D341Med (cell line): ENCODE data around the gene IDH3G.

Experiments used
- DNase-seq: peaks from one replicate; pipeline ENCODE4 v3.0.0; 2012; ENCODE audit warnings: low spot score

The IDH3G gene

GRCh38 chrX:153816831-153817690, 22.9 kb upstream of the IDH3G start:
- DNase-seq = no peak

DNA sequence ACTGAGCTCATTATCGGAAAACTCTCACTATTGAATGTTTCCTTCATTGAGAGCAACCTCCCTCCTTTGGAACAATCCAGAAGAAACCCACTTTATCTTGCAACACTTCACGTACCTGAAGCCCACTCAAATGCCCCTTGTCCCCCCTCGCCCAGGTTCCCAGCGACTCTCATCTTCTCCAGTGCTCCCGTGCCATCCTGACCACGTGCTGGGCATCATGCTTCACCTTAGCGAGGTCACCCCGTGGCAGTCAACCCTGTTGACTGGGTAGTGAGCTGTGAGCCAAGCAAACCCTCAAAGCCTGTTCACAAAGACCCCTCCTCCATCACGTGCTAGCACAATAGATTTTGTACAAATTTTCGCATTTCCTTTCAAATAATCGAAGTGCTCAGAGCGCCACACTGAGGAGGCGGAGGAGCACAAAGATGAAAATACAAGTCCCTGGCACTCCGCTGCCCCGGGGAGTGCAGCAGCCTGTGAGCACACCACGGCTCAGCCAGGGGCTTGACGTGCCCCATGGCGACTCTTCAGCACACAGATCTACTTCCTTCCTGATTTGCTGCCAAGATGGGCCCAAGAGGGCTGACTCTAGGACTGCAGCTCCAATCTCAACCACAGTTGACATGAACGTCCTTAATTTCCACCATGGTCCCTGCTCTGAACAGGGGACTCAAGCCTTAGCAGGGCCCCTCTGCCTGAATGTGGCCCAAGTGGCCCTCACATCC, 20.6 kb upstream of the IDH3G start:
- DNase-seq = no peak

DNA sequence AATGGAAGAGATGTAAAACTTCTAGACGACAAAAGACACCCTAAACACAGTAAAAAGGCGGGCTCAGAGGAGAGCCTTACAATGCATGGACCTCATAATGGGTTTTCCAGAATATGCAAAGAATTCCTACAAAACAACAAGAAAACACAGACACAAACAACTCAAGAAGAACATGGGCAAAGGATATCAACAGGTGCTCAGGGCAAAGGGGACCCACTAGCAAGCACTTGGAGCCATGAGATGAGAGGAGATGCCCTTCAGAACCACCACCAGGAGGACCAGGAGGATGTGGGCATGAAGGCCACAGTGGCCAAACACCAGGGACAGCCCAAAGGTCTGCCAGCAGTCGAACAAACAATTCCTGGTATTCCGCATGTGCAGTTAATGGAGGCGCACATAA, 19.0 kb upstream of the IDH3G start:
- DNase-seq = no peak

GRCh38 chrX:153812220-153812619, 18.0 kb upstream of the IDH3G start:
- no peak for DNase-seq

DNA sequence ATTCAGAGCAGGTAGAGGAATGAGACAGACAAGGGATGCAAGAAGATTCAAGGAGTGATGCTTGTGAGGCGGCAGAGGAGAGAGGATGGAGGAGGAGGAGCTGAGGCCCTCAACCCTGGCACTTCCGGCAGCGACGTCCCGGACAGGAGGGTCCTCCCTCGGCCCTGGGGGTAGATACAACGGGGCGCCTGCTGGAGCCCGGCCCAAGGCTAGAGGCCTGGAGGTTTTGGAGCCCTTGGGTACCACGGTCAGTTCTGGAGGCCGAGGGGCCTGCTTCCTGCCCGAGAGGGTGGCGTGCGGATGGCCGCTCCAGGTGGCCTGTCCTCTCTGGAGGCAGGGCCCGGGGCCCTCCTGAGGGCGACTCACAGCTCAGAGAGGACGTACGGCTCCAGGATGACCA, 13.8 kb upstream of the IDH3G start:
- DNase-seq = no peak

- DNase-seq = no peak
These were observed 12.9 kb upstream of the IDH3G start for GRCh38 chrX:153806999-153807575.

GRCh38 chrX:153805436-153805835, 11.3 kb upstream of the IDH3G start:
- DNase-seq = no peak

- no peak for DNase-seq
These were observed 10.4 kb upstream of the IDH3G start for GRCh38 chrX:153804621-153805020.

DNA sequence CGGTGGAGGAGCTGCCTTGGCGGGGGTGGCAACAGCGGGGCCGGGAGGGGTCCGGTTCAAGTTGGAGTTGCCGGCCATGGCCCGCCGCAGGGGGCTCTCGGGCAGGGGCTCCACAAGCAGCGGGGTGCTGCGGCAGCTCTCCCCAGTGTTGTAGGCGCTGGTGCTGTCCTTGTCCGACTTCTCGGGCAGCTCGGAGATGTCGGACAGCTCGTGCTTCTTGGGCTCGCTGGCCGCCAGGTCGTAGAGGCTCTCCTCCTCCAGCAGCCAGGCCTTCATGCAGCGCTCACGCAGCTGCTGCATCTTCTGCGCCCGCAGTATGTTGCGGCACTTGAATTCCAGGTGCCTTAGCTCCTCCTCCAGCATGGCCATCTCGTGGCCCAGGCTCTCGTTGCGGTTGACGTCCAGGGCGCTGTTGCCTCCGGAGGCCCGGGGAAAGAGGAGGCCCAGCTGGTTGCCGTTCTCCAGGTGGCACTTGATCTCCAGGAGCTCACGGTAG, 10.0 kb upstream of the IDH3G start:
- DNase-seq = no peak

- no peak for DNase-seq
These were observed 9.3 kb upstream of the IDH3G start for GRCh38 chrX:153803211-153804099.

DNA sequence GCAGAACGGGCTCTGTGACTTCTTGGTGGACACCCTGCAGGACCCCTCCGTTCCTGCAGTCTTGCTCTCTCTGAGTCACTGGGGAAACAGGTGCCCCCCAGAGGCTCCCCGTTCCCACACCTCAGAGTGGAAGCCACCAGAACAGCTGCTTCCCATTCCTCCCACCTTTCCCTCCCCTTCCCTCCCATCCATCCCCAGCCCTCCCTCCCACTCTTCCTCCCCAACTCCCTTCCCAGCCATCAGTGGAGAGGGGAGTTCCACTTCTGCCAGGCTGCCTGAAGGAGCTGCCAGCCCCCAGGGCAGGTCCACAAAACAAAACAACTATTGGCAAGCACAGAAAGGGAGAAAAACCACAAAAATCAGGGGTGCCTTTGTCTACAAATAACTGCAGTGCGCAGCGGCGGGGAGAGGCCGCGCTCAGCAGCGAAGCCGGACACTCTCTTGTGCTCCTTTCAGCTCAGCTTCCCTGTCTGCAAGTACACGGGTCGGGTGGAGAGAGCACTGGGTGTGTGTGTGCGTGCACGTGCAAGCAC, 8.4 kb upstream of the IDH3G start:
- no peak for DNase-seq

DNA sequence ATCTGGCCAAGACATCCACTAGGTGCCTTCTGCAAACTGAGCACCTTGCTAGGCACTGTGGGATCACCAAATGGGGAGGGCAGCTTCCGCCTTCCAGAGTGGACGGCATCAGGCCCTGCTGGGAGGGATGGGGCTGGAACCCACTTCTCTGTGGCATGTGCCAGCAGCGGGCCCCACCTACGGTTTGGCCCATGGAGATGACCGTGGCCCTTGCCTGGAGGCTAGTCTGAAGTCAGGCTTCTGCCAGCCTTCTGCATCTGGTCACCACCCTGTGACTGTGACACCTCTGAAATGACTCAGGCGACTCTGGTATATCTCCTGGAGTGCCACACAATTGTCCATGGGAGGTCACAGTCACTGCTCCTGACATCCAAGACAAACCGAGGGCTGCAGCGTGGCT, 7.5 kb upstream of the IDH3G start:
- DNase-seq = no peak

DNA sequence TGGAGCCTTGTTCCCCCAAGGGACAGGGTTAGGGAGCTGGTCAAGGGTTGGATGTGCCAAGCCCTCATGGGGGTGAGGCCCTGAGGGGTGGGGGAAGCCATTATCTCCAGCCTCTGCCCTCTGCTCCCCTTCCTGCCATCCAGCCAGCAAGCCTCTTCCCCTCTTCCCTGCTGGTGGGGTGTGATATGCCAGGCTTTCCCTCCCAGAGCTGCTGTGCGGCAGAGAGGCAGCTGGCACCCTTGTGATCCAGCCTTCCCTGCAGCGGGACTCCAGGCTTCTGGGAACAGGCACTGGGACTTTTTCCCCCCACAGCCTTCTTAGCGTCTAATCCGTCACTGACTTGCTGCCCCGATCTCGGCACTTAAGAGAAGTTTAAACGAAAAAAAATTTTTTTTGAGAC, 6.6 kb upstream of the IDH3G start:
- no peak for DNase-seq

- DNase-seq = no peak
These were observed 6.1 kb upstream of the IDH3G start for GRCh38 chrX:153800177-153800722.

DNA sequence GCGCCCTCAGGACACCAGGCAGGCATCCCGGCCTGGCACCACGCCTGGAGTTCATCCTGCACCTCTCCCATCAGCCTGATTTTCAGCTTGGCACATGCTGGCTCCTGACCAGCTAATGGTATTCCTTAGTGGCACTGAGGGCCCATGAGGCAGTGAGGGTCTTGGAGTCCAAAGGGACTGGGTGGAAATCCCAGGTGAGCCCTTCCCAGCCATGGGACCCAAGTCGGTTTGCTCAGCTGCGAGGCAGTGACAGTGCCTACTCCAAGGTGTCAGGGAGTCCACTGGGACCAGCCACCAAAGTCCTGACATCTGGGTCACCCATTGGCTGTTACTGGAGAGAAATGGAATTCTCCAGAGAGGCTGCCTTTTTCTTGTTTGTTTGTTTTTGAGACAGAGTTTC, 5.2 kb upstream of the IDH3G start:
- no peak for DNase-seq

GRCh38 chrX:153797415-153798015, 3.3 kb upstream of the IDH3G start:
- no peak for DNase-seq

DNA sequence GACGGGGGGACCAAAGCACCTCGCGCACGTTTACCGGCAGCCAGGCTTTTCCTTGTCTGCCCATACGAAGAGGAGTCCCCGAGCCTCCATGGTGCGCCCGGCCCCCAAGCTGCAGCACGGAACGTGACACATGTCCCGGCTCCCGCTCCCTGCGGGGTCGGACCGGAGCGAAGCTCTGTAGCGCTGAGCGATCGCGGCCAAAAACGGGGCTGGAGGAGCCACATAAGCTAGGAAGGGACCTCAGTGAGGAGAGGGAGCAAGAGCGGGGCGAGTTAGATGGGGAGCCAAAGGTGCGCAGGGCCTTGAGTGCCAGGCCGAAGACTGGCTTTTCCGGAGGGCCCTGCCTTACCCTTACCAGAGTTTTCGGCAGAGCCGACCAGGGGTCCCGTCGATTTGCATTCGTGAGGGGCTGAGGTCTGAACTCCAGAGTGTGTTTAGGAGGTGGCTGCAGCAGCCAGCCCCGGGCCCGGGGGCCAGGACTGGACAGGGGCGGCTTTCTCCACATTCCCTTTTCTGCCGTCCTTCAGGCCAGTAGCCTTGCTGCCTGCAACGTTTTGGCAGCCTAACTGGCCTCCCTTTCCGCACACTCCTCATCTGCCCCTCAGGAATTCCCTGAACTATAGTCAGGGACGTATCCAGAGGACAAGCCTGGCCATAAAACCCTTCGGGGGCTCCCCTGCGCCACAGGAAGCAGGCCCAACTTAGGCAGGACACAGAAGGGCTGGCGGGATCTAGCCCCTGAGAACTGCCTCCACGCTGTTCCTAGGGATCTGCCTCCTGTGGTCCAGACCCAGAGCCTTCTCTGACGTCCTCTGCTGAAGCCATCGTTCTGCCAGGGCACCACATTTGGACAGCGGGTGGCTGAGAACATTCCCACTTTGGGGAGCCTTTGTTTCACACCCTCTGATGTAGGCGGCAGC, 982 bp upstream of the IDH3G start:
- DNase-seq = peak; percentile 44

DNA sequence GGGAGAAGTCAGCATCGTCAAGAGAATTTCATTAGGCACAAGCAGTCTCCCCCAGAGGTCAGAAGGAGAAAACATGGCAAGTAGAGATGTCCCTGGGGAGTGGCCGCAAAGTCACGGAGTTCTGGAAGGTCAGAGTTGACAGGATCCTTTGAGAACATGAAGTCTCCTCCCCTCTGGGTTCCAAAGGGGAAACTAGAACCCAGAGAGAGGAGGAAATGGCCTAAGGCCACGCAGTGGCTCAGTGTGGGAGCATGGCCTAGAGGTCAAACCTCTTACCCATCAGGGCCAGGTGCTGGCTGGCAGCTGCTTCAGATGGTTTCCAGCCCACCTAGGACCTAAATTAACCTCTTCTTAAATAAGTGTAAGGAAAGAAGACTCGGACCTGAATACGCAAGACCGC, 884 bp downstream of the IDH3G start:
- DNase-seq = no peak

- DNase-seq = no peak
These were observed 1.8 kb downstream of the IDH3G start for GRCh38 chrX:153792368-153792767.
